Colonic mucosa (tissue), 4 donors: ENCODE measurements around the gene FOXP4. TPM values are rescaled to one million over a fixed set of nuclear protein-coding genes. Genes with fewer than 3 reads are reported as not detected.

Experiments
- DNase-seq: peaks from one replicate; pipeline ENCODE4 v3.0.0-alpha.2; 2020
- H3K27ac ChIP-seq: fragments of 200-600 bp; one replicate; pipeline ENCODE4 v1.8.0; 2021
- H3K27me3 ChIP-seq: fragments of 200-600 bp; one replicate; pipeline ENCODE4 v1.8.0; 2021
- H3K36me3 ChIP-seq: fragments of 200-600 bp; one replicate; pipeline ENCODE4 v1.8.0; 2021
- H3K4me1 ChIP-seq: fragments of 200-600 bp; one replicate; pipeline ENCODE4 v1.8.0; 2021; ENCODE audit warnings: mild to moderate bottlenecking
- H3K4me3 ChIP-seq: fragments of 200-600 bp; one replicate; pipeline ENCODE4 v1.8.0; 2021
- H3K9ac ChIP-seq, 2 donors: one replicate each; pipeline ENCODE4 v1.7.0; 2013; ENCODE audit warnings: control low read depth in 2 of 2, low read depth in 2 of 2, low read length in 2 of 2
- H3K9me3 ChIP-seq: fragments of 200-600 bp; one replicate; pipeline ENCODE4 v1.8.0; 2021
- CTCF ChIP-seq: fragments of 200-600 bp; IDR thresholded peaks from one replicate; pipeline ENCODE4 v1.8.0; 2022; ENCODE audit warnings: antibody characterized with exemption, mild to moderate bottlenecking
- intact Hi-C: fragments of 100-400 bp; cut with DNase I; formaldehyde crosslinking; loops from one replicate; pipeline ENCODE4 v1.14.1; 2022
- total RNA-seq, 2 donors: library from RNA; stranded (reverse); fragmentation: NEBNext Ultra II Directional in 1 of 2; extraction: Animal tissue kit (Norgen Biotek cat#: 25700) in 1 of 2; gene quantifications; one replicate each; pipeline ENCODE4 v1.2.1, GENCODE V29; 2021
- donor health status: healthy.
- donor health status: DM: no; HTN: no; CAD: no.
- donor health status: DM: no; HTN: no; CAD: no.

FOXP4 gene
- total RNA-seq, 2 donors from 2014 or later, result 33.6 to 50.4 TPM

GRCh38 chr6:41570259-41570615, 24.1 kb downstream of the FOXP4 start:
- intact Hi-C loops, result no loop called here
- no peaks in the 10 kb centered on the region for H3K9me3 ChIP-seq
- H3K27me3 ChIP-seq, result no peaks in the 10 kb centered on the region
- no peak for DNase-seq
- H3K9ac ChIP-seq, result no peak overlapping the region
- H3K27ac ChIP-seq, result no peak overlapping the region
- no peaks in the 10 kb centered on the region for H3K36me3 ChIP-seq
- H3K4me1 ChIP-seq, result no peaks in the 10 kb centered on the region
- TF ChIP-seq CTCF, result no peak
- H3K4me3 ChIP-seq, result no peak overlapping the region

GRCh38 chr6:41571021-41571780, 25.0 kb downstream of the FOXP4 start:
- no peak for TF ChIP-seq CTCF
- Histone ChIP-seq H3K4me1 (no peaks in the 10 kb centered on the region), H3K9me3 (no peaks in the 10 kb centered on the region), H3K36me3 (no peaks in the 10 kb centered on the region), H3K9ac (no peak overlapping the region), H3K4me3 (no peak overlapping the region), H3K27ac (no peak overlapping the region), H3K27me3 (no peaks in the 10 kb centered on the region)
- intact Hi-C loops, result no loop called here
- no peak for DNase-seq

GRCh38 chr6:41572613-41573012, 26.4 kb downstream of the FOXP4 start:
- Histone ChIP-seq H3K4me3 (no peak overlapping the region), H3K9me3 (no peaks in the 10 kb centered on the region), H3K27me3 (no peaks in the 10 kb centered on the region), H3K27ac (no peak overlapping the region), H3K9ac (no peak overlapping the region), H3K4me1 (peaks cover under 1% of the 10 kb centered on the region), H3K36me3 (no peaks in the 10 kb centered on the region)
- no peak for TF ChIP-seq CTCF
- DNase-seq, result no peak
- intact Hi-C loops, result no loop called here

- no peaks in the 10 kb centered on the region for H3K36me3 ChIP-seq
- H3K27ac ChIP-seq, result no peak overlapping the region
- intact Hi-C loops, result no loop called here
- no peak overlapping the region for H3K4me3 ChIP-seq
- H3K27me3 ChIP-seq, result no peaks in the 10 kb centered on the region
- no peaks in the 10 kb centered on the region for H3K9me3 ChIP-seq
- TF ChIP-seq CTCF, result no peak
- H3K4me1 ChIP-seq, result peaks cover 8% of the 10 kb centered on the region
- DNase-seq, result no peak
- H3K9ac ChIP-seq, result no peak overlapping the region
Observed at GRCh38 chr6:41573276-41573675, 27.1 kb downstream of the FOXP4 start.

- intact Hi-C loops, result no loop called here
- Histone ChIP-seq H3K4me1 (peaks cover 12% of the 10 kb centered on the region), H3K27me3 (no peaks in the 10 kb centered on the region), H3K9me3 (no peaks in the 10 kb centered on the region), H3K36me3 (no peaks in the 10 kb centered on the region), H3K27ac (no peak overlapping the region), H3K9ac (no peak overlapping the region), H3K4me3 (no peak overlapping the region)
- no peak for DNase-seq
- no peak for TF ChIP-seq CTCF
Observed at GRCh38 chr6:41573985-41574384, 27.8 kb downstream of the FOXP4 start.
